Trophoblast cell (in vitro differentiated cells and primary cell): ENCODE data around the gene MAP1B.
"Not testable (repeated sequence)": the region's sequence is repeated elsewhere in the genome, so short reads cannot be mapped to it uniquely, and the experiment has no call there.

Experiments used
- DNase-seq, 2 donors: peaks; one replicate each; pipeline ENCODE4 v3.0.0-alpha.2; 2016
- H2AFZ ChIP-seq: 2 replicates; pipeline ENCODE4 v1.6.1; 2013; ENCODE audit warnings: low read length, moderate library complexity, mild to moderate bottlenecking; ENCODE audit not compliant: insufficient read depth, poor library complexity
- H2AK5ac ChIP-seq: 2 replicates; pipeline ENCODE4 v1.6.1; 2013; ENCODE audit warnings: mild to moderate bottlenecking, low read length
- H2BK120ac ChIP-seq: 2 replicates; pipeline ENCODE4 v1.6.1; 2013; ENCODE audit warnings: low read length, mild to moderate bottlenecking, moderate library complexity; ENCODE audit not compliant: insufficient read depth, poor library complexity
- H2BK12ac ChIP-seq: 2 replicates; pipeline ENCODE4 v1.6.1; 2013; ENCODE audit warnings: mild to moderate bottlenecking, low read length, moderate library complexity
- H2BK5ac ChIP-seq: 2 replicates; pipeline ENCODE4 v1.6.1; 2013; ENCODE audit warnings: low read length, low read depth, moderate library complexity, mild to moderate bottlenecking; ENCODE audit not compliant: poor library complexity
- H3K14ac ChIP-seq: 2 replicates; pipeline ENCODE4 v1.6.1; 2013; ENCODE audit warnings: mild to moderate bottlenecking, low read length
- H3K18ac ChIP-seq: 2 replicates; pipeline ENCODE4 v1.6.1; 2013; ENCODE audit warnings: mild to moderate bottlenecking, low read length
- H3K23ac ChIP-seq: 2 replicates; pipeline ENCODE4 v1.6.1; 2013; ENCODE audit warnings: low read length
- H3K27ac ChIP-seq: 2 replicates; pipeline ENCODE4 v1.5.1; 2013; ENCODE audit warnings: low read depth, mild to moderate bottlenecking, inconsistent platforms, low read length, moderate library complexity
- H3K27me3 ChIP-seq: 2 replicates; pipeline ENCODE4 v1.6.1; 2013; ENCODE audit warnings: inconsistent platforms, mild to moderate bottlenecking, low read length, moderate library complexity; ENCODE audit not compliant: insufficient read depth
- H3K36me3 ChIP-seq, 2 experiments: 1 replicate in 1 of 2; 2 replicates in 1 of 2; pipeline ENCODE4 v1.6.1; 2013; ENCODE audit warnings: low read length in 2 of 2, mild to moderate bottlenecking in 2 of 2, moderate library complexity in 1 of 2; ENCODE audit not compliant: insufficient read depth in 2 of 2, control insufficient read depth in 1 of 2
- H3K4ac ChIP-seq: 2 replicates; pipeline ENCODE4 v1.6.1; 2013; ENCODE audit warnings: low read depth, mild to moderate bottlenecking, low read length, moderate library complexity
- H3K4me1 ChIP-seq, 2 experiments: 1 replicate in 1 of 2; 2 replicates in 1 of 2; pipeline ENCODE4 v1.6.1; 2013; ENCODE audit warnings: low read length in 2 of 2, mild to moderate bottlenecking in 2 of 2, moderate library complexity in 1 of 2; ENCODE audit not compliant: insufficient read depth in 2 of 2, control insufficient read depth in 1 of 2
- H3K4me2 ChIP-seq: 2 replicates; pipeline ENCODE4 v1.6.1; 2013; ENCODE audit warnings: inconsistent platforms, mild to moderate bottlenecking, low read length, moderate library complexity
- H3K4me3 ChIP-seq: 2 replicates; pipeline ENCODE4 v1.5.1; 2013; ENCODE audit warnings: mild to moderate bottlenecking, low read depth, low read length, inconsistent platforms
- H3K79me1 ChIP-seq: one replicate; pipeline ENCODE4 v1.6.1; 2013; ENCODE audit warnings: low read length
- H3K79me2 ChIP-seq: 2 replicates; pipeline ENCODE4 v1.6.1; 2013; ENCODE audit warnings: low read length, mild to moderate bottlenecking; ENCODE audit not compliant: control insufficient read depth, insufficient read depth, poor library complexity
- H3K9ac ChIP-seq: 2 replicates; pipeline ENCODE4 v1.6.1; 2013; ENCODE audit warnings: mild to moderate bottlenecking, low read length
- H3K9me3 ChIP-seq: 2 replicates; pipeline ENCODE4 v1.6.1; 2013; ENCODE audit warnings: low read depth, mild to moderate bottlenecking, control low read depth, inconsistent platforms, low read length; ENCODE audit not compliant: insufficient read depth
- H4K12ac ChIP-seq: 2 replicates; pipeline ENCODE4 v1.6.1; 2013; ENCODE audit warnings: low read depth, mild to moderate bottlenecking, low read length, moderate library complexity
- H4K8ac ChIP-seq: 2 replicates; pipeline ENCODE4 v1.6.1; 2013; ENCODE audit warnings: low read depth, mild to moderate bottlenecking, low read length, moderate library complexity
- H4K91ac ChIP-seq: one replicate; pipeline ENCODE4 v1.6.1; 2013; ENCODE audit warnings: low read depth, mild to moderate bottlenecking, low read length, moderate library complexity
- WGBS: extraction: QIAGEN DNeasy Blood & Tissue Kit; methylation state at CpG from one replicate; pipeline ENCODE4 v1.1.7; 2013; ENCODE audit warnings: missing lambda C conversion rate; ENCODE audit not compliant: insufficient read length, insufficient coverage; ENCODE audit errors: extremely low coverage; 5-methylcytosine and 5-hydroxymethylcytosine counted together

The MAP1B gene

GRCh38 chr5:72085319-72085718 lies 22.0 kb upstream of the MAP1B start:
- Histone ChIP-seq H2AFZ (no peak overlapping the region), H3K23ac (no peak overlapping the region), H4K8ac (no peak overlapping the region), H3K4me1 (no peaks in the 10 kb centered on the region), H3K79me1 (no peaks in the 10 kb centered on the region), H2BK120ac (no peak overlapping the region), H4K12ac (no peak overlapping the region), H3K18ac (no peak overlapping the region), H3K9me3 (no peaks in the 10 kb centered on the region), H3K79me2 (no peaks in the 10 kb centered on the region), H3K14ac (no peak overlapping the region), H2BK12ac (no peak overlapping the region), H3K4me2 (no peak overlapping the region), H3K9ac (no peak overlapping the region), H3K27me3 (no peaks in the 10 kb centered on the region), H2BK5ac (no peak overlapping the region), H3K36me3 (no peaks in the 10 kb centered on the region), H4K91ac (no peak overlapping the region), H3K4ac (no peak overlapping the region), H3K27ac (no peak overlapping the region), H3K4me3 (no peak overlapping the region), H2AK5ac (no peak overlapping the region)
- DNase-seq = no peak
- WGBS = no CpG with 5 or more reads among the region's 2 CpGs

GRCh38 chr5:72089713-72090112 lies 17.6 kb upstream of the MAP1B start:
- not testable (repeated sequence) for H3K4me1 ChIP-seq, H3K27ac ChIP-seq, H3K23ac ChIP-seq, H3K4me3 ChIP-seq, H3K18ac ChIP-seq, H4K12ac ChIP-seq, H3K9ac ChIP-seq, H3K27me3 ChIP-seq, H2BK120ac ChIP-seq, H3K79me1 ChIP-seq, H3K4ac ChIP-seq, H2AK5ac ChIP-seq, H3K36me3 ChIP-seq, H4K8ac ChIP-seq, H3K4me2 ChIP-seq, H3K9me3 ChIP-seq, H2BK5ac ChIP-seq, H2AFZ ChIP-seq, H2BK12ac ChIP-seq, H3K14ac ChIP-seq, H3K79me2 ChIP-seq, H4K91ac ChIP-seq
- WGBS = no CpG with 5 or more reads among the region's 8 CpGs
- peak; percentile 58 to 59 for DNase-seq

GRCh38 chr5:72092074-72092473 lies 15.2 kb upstream of the MAP1B start:
- Histone ChIP-seq H2BK120ac (no peak overlapping the region), H2BK5ac (no peak overlapping the region), H2AK5ac (no peak overlapping the region), H3K4me1 (no peaks in the 10 kb centered on the region), H3K79me2 (no peaks in the 10 kb centered on the region), H2BK12ac (no peak overlapping the region), H3K9me3 (no peaks in the 10 kb centered on the region), H3K27ac (no peak overlapping the region), H3K4me2 (no peak overlapping the region), H3K18ac (no peak overlapping the region), H3K14ac (no peak overlapping the region), H3K23ac (no peak overlapping the region), H4K8ac (no peak overlapping the region), H3K27me3 (no peaks in the 10 kb centered on the region), H3K79me1 (no peaks in the 10 kb centered on the region), H4K12ac (no peak overlapping the region), H4K91ac (no peak overlapping the region), H3K36me3 (no peaks in the 10 kb centered on the region), H3K4me3 (no peak overlapping the region), H3K4ac (no peak overlapping the region), H3K9ac (no peak overlapping the region), H2AFZ (no peak overlapping the region)
- no peak for DNase-seq
- no CpG with 5 or more reads among the region's 1 CpG for WGBS

- H3K18ac ChIP-seq = no peak overlapping the region
- H3K36me3 ChIP-seq = no peaks in the 10 kb centered on the region
- H3K4ac ChIP-seq = no peak overlapping the region
- H3K14ac ChIP-seq = no peak overlapping the region
- H3K27me3 ChIP-seq = no peaks in the 10 kb centered on the region
- H3K9ac ChIP-seq = no peak overlapping the region
- no peak overlapping the region for H2AFZ ChIP-seq
- no peak overlapping the region for H3K23ac ChIP-seq
- H3K9me3 ChIP-seq = no peaks in the 10 kb centered on the region
- no peak overlapping the region for H3K27ac ChIP-seq
- no peak overlapping the region for H2AK5ac ChIP-seq
- H4K8ac ChIP-seq = no peak overlapping the region
- no peaks in the 10 kb centered on the region for H3K79me1 ChIP-seq
- no peaks in the 10 kb centered on the region for H3K4me1 ChIP-seq
- H4K91ac ChIP-seq = no peak overlapping the region
- peak in 1 of 2 donors; percentile 25 for DNase-seq
- no peak overlapping the region for H3K4me2 ChIP-seq
- no peak overlapping the region for H2BK120ac ChIP-seq
- H3K4me3 ChIP-seq = no peak overlapping the region
- no peak overlapping the region for H2BK12ac ChIP-seq
- H4K12ac ChIP-seq = no peak overlapping the region
- no peaks in the 10 kb centered on the region for H3K79me2 ChIP-seq
- H2BK5ac ChIP-seq = no peak overlapping the region
Measured at GRCh38 chr5:72093217-72093616, 14.1 kb upstream of the MAP1B start.

- DNase-seq = no peak
- Histone ChIP-seq H3K4me3 (no peak overlapping the region), H2BK12ac (no peak overlapping the region), H2BK120ac (no peak overlapping the region), H3K27ac (no peak overlapping the region), H3K27me3 (no peaks in the 10 kb centered on the region), H3K9me3 (no peaks in the 10 kb centered on the region), H3K14ac (no peak overlapping the region), H3K23ac (no peak overlapping the region), H3K4me2 (no peak overlapping the region), H3K18ac (no peak overlapping the region), H2AFZ (no peak overlapping the region), H3K4ac (no peak overlapping the region), H4K91ac (no peak overlapping the region), H3K4me1 (no peaks in the 10 kb centered on the region), H3K79me2 (no peaks in the 10 kb centered on the region), H4K12ac (no peak overlapping the region), H4K8ac (no peak overlapping the region), H3K9ac (no peak overlapping the region), H3K79me1 (no peaks in the 10 kb centered on the region), H3K36me3 (no peaks in the 10 kb centered on the region), H2AK5ac (no peak overlapping the region), H2BK5ac (no peak overlapping the region)
- no CpG with 5 or more reads among the region's 3 CpGs for WGBS
Measured at GRCh38 chr5:72093824-72094223, 13.5 kb upstream of the MAP1B start.
